Muscle of arm (tissue), 12 donors: ENCODE results near the gene AIG1. TPM values are rescaled to one million over a fixed set of nuclear protein-coding genes. Genes with fewer than 3 reads are reported as not detected.
"Not testable (repeated sequence)": the region's sequence is repeated elsewhere in the genome, so short reads cannot be mapped to it uniquely, and the experiment has no call there.

Experiments used
- DNase-seq: peaks from one replicate; pipeline ENCODE4 v3.0.0-alpha.2; 2013
- polyA plus RNA-seq, 12 donors: library from polyadenylated mRNA; unstranded; fragments of 120-200 nt; gene quantifications; one replicate each; pipeline ENCODE4 v1.2.1, GENCODE V29; 2013; ENCODE audit not compliant: insufficient read length in 12 of 12

Gene AIG1
- polyA plus RNA-seq, 12 donors: 22.7 to 44.3 (median 40.6) TPM; not detected in 1

DNA sequence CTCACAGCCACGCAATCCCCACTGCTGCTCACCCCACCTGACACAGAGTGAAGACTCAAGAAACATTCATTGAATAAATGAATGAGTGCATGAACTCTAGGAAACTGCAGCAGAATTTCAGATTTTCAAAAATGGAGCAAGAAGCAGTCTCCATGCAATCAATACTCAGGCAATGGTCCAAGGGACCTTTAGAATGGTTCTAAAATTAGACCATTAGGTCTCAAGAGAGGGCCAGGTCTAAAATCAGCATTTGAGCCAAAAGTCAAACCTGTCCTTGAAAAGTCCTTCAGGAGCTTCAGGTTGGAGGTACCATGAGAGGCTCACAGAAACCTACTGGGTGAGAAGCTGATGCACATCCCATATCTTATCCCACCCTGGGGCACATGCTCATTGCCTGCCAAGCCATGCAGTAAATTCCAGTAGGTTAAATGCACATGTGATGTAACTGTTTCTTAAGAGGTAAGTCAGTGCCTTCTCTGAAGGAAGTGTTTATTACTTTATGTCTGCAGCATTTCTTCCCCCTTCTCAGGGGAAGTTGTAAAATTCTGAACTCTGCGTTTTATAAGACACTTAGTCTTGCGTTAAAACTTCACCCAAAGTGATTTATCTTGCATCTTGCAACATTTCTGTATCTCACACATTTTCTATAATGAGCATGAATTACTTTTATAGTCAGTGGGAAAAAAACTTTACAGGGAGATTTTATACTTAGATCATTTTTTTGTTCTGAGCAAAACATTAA lies 263.2 kb downstream of the AIG1 start:
- no peak for DNase-seq

GRCh38 chr6:143325379-143326140 lies 264.9 kb downstream of the AIG1 start:
- no peak for DNase-seq

DNA sequence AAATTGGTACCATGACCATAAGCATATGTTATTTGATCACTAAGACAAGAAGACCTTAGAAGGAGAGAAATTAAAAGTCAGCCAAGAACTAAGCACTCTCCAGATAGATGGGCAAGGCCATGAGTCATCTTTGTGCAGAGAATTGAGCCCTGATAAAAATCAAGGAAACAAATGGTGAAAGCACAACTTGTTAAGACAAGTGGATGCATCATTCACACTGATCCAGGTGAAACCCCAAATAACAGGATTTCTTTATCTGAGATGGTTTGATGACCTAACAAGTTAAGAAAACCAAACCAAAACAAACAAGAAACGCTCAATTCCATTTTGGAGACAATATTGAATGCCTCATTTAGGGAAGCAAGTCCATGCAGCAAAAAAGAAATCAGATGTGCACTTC lies 268.2 kb downstream of the AIG1 start:
- DNase-seq: no peak

- no peak for DNase-seq
Measured at GRCh38 chr6:143329323-143329722, 268.6 kb downstream of the AIG1 start.

- no peak for DNase-seq
Measured at GRCh38 chr6:143331362-143331761, 270.7 kb downstream of the AIG1 start.

DNA sequence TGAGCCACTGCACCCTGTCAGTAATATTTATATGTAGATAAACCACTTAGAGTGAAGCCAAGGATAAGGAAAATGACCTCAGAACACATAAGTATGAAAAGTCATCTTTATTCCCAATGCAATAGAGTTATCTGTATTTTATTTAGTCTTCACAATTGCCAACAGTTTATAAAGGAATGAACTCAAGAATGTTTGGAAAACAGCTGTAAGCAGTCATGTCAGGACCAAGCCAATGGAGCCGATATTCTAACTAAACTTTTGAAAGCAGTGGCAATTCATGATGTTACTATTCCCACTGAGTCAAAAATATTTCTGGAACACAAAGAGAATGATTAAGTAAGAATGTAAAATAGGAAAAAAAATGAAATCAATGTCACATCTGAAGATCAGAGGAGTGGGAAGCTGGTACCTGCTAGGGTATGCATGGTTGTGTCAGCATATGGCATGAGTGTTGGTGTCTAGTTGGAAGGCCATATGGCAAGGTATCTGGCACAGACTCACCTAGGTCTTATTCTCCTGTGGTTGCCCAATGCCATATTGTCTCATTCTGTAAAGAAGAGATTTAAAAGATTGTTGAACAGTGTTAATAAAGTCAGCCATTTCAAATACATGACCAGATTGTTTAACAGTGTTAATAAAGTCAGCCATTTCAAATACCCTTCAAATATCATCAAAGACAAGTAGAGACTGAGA lies 271.6 kb downstream of the AIG1 start:
- DNase-seq: peak; percentile 50

GRCh38 chr6:143333081-143333480 lies 272.4 kb downstream of the AIG1 start:
- no peak for DNase-seq

- no peak for DNase-seq
Measured at GRCh38 chr6:143333749-143334520, 273.2 kb downstream of the AIG1 start.

DNA sequence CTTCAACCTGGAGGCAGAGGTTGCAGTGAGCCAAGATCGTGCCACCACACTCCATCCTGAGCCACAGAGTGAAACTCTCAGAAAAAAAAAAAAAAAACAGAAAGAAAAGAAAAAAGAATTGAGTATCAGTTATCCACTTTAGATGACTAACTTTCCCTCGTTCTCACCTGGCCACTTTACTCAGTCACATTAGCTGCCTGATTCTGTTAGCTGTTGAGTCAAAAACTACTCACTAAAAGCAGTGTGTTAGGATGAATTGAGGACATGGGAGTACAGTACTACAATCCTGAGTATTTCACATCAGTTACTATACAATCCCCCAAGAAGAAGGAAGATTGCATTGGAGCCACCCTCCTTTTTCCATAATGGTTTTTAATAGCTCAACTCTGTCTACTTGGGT lies 275.2 kb downstream of the AIG1 start:
- DNase-seq: no peak

GRCh38 chr6:143336446-143337152 lies 275.9 kb downstream of the AIG1 start:
- DNase-seq: no peak

GRCh38 chr6:143337201-143337949 lies 276.7 kb downstream of the AIG1 start:
- no peak for DNase-seq

GRCh38 chr6:143339223-143339622 lies 278.5 kb downstream of the AIG1 start:
- DNase-seq: no peak

GRCh38 chr6:143345477-143345876 lies 284.8 kb downstream of the AIG1 start:
- not testable (repeated sequence) for DNase-seq

GRCh38 chr6:143346004-143346403 lies 285.3 kb downstream of the AIG1 start:
- DNase-seq: no peak

- no peak for DNase-seq
Measured at GRCh38 chr6:143348531-143348930, 287.8 kb downstream of the AIG1 start.

GRCh38 chr6:143349530-143349929 lies 288.8 kb downstream of the AIG1 start:
- DNase-seq: no peak

GRCh38 chr6:143356101-143356880 lies 295.6 kb downstream of the AIG1 start:
- DNase-seq: no peak

DNA sequence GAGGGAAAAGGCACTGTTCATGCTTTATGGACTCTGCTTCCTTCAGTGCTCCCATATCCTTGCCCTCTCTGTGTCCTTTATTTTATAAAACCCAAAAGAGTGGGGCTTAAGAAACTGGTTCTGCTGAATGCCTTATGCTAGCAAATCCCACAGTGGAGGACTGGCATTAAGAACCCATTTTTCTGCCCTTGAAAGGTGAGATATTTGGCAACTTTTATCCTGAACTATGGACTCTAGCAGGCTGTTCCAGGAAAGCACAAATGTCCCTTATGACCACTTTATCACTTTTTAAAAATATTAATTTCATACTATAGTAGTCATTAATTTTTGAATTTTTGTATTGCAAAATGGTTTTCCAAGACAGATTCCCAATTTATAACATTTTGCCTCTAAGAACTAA lies 296.5 kb downstream of the AIG1 start:
- no peak for DNase-seq

- DNase-seq: peak; percentile 32
Measured at GRCh38 chr6:143357561-143358255, 297.0 kb downstream of the AIG1 start.
